H1 (cell line): ENCODE results near the gene SMAD6. TPM values are rescaled to one million over a fixed set of nuclear protein-coding genes. Genes with fewer than 3 reads are reported as not detected.

Experiments
- CTCF ChIA-PET: fragments of 300-600 bp; sonication (Branson Sonifier 250); formaldehyde crosslinking; loops from one replicate; lab custom pipeline; 2021; ENCODE audit not compliant: partially characterized antibody; lab: Charles Lee
- POLR2A ChIA-PET: fragments of 300-600 bp; sonication (Branson Sonifier 250); formaldehyde crosslinking; loops from one replicate; lab custom pipeline; 2021; ENCODE audit warnings: inconsistent platforms; ENCODE audit not compliant: partially characterized antibody; lab: Charles Lee
- DNase-seq, 2 experiments: peaks; one replicate each; pipeline versions ENCODE4 v3.0.0 to v3.0.0-alpha.2; 2010 to 2022; ENCODE audit warnings: low spot score in 2 of 2, low read depth in 1 of 2, mixed read lengths in 1 of 2
- FAIRE-seq: peaks from 2 replicates; lab custom pipeline; 2011; peaks lifted over from hg19 to GRCh38; lab: Jason Lieb, UNC
- H2AFZ ChIP-seq: 2 replicates; pipeline ENCODE4 v1.8.1; 2012; ENCODE audit warnings: low read length, inconsistent platforms
- H2AK5ac ChIP-seq: 2 replicates; pipeline ENCODE4 v1.6.1; 2013; ENCODE audit warnings: low read depth, low read length
- H2BK120ac ChIP-seq: replicated peaks from 2 replicates; pipeline ENCODE3; 2013; ENCODE audit warnings: low read depth, low read length, inconsistent platforms
- H2BK12ac ChIP-seq: 2 replicates; pipeline ENCODE4 v1.6.1; 2013; ENCODE audit warnings: low read depth, low read length
- H2BK15ac ChIP-seq: 2 replicates; pipeline ENCODE4 v1.6.1; 2013; ENCODE audit warnings: low read length
- H2BK20ac ChIP-seq: 2 replicates; pipeline ENCODE4 v1.6.1; 2013; ENCODE audit warnings: low read length
- H2BK5ac ChIP-seq: 2 replicates; pipeline ENCODE4 v1.6.1; 2013; ENCODE audit warnings: low read depth, low read length
- H3K14ac ChIP-seq: 2 replicates; pipeline ENCODE4 v1.6.1; 2013; ENCODE audit warnings: inconsistent platforms; ENCODE audit not compliant: insufficient read length
- H3K18ac ChIP-seq: 2 replicates; pipeline ENCODE4 v1.6.1; 2013; ENCODE audit warnings: low read length; ENCODE audit errors: extremely low read depth
- H3K23ac ChIP-seq: 2 replicates; pipeline ENCODE4 v1.6.1; 2013; ENCODE audit warnings: inconsistent platforms; ENCODE audit not compliant: insufficient read length
- H3K23me2 ChIP-seq: 2 replicates; pipeline ENCODE4 v1.6.1; 2013; ENCODE audit warnings: low read depth, low read length
- H3K27ac ChIP-seq: 2 replicates; pipeline ENCODE4 v1.6.1; 2011; ENCODE audit warnings: low read depth, low read length, inconsistent platforms
- H3K27me3 ChIP-seq, 4 experiments: replicated peaks in 1 of 4; 1 replicate in 1 of 4; 2 replicates in 3 of 4; pipeline versions ENCODE4 v1.6.1 to v1.8.1; 2011 to 2013; ENCODE audit warnings: low read length in 3 of 4, mild to moderate bottlenecking in 3 of 4, inconsistent platforms in 2 of 4, mixed read lengths in 2 of 4, moderate library complexity in 1 of 4; ENCODE audit not compliant: control insufficient read depth in 3 of 4, insufficient read depth in 3 of 4; ENCODE audit errors: extremely low read depth in 1 of 4
- H3K36me3 ChIP-seq, 4 experiments: 2 replicates each; pipeline versions ENCODE4 v1.6.1 to v1.8.1; 2011 to 2013; ENCODE audit warnings: mild to moderate bottlenecking in 4 of 4, low read length in 3 of 4, moderate library complexity in 2 of 4, control low read depth in 1 of 4, inconsistent platforms in 1 of 4; ENCODE audit not compliant: insufficient read depth in 4 of 4, control insufficient read depth in 2 of 4
- H3K4ac ChIP-seq: replicated peaks from 2 replicates; pipeline ENCODE3; 2013; ENCODE audit warnings: low read length, low read depth, mixed read lengths, inconsistent platforms; ENCODE audit not compliant: insufficient read length
- H3K4me1 ChIP-seq, 4 experiments: replicated peaks in 1 of 4; 1 replicate in 1 of 4; 2 replicates in 3 of 4; pipeline versions ENCODE4 v1.6.1 to v1.8.1; 2011 to 2013; ENCODE audit warnings: low read length in 3 of 4, inconsistent platforms in 2 of 4, mixed read lengths in 1 of 4; ENCODE audit not compliant: insufficient read depth in 4 of 4, control insufficient read depth in 3 of 4
- H3K4me2 ChIP-seq, 2 experiments: 2 replicates each; pipeline versions ENCODE4 v1.6.1 to v1.8.1; 2011 to 2013; ENCODE audit warnings: low read depth in 2 of 2, low read length in 2 of 2, control low read depth in 1 of 2, inconsistent platforms in 1 of 2, mild to moderate bottlenecking in 1 of 2; ENCODE audit not compliant: insufficient read depth in 1 of 2
- H3K4me3 ChIP-seq, 4 experiments: fragments of 200-600, 300-600 bp in 1 of 4; sonication (generic), shearing (Covaris generic), sonication (Bioruptor Twin) in 1 of 4; 2 replicates each; pipeline versions ENCODE4 v1.5.1 to v1.8.1; 2011 to 2016; ENCODE audit warnings: low read length in 4 of 4, low read depth in 3 of 4, control low read depth in 2 of 4, inconsistent platforms in 2 of 4, mild to moderate bottlenecking in 2 of 4, mixed read lengths in 1 of 4, moderate library complexity in 1 of 4; ENCODE audit not compliant: insufficient read depth in 2 of 4; ENCODE audit errors: extremely low read depth in 1 of 4
- H3K56ac ChIP-seq: replicated peaks from 2 replicates; pipeline ENCODE3; 2013; ENCODE audit warnings: low read depth, mild to moderate bottlenecking, mixed read lengths, low read length, inconsistent platforms; ENCODE audit not compliant: insufficient read length
- H3K79me1 ChIP-seq: 2 replicates; pipeline ENCODE4 v1.6.1; 2013; ENCODE audit warnings: low read depth, low read length, control low read depth
- H3K79me2 ChIP-seq, 2 experiments: 2 replicates each; pipeline versions ENCODE4 v1.6.1 to v1.8.1; 2012 to 2013; ENCODE audit warnings: low read length in 2 of 2, mild to moderate bottlenecking in 2 of 2, inconsistent platforms in 1 of 2; ENCODE audit not compliant: insufficient read depth in 2 of 2, control insufficient read depth in 1 of 2
- H3K9ac ChIP-seq, 4 experiments: replicated peaks in 1 of 4; 1 replicate in 1 of 4; 2 replicates in 3 of 4; pipeline versions ENCODE4 v1.6.1 to v1.8.1; 2011 to 2013; ENCODE audit warnings: low read depth in 3 of 4, low read length in 3 of 4, control low read depth in 2 of 4, mild to moderate bottlenecking in 2 of 4, moderate library complexity in 2 of 4, inconsistent platforms in 1 of 4; ENCODE audit errors: extremely low read depth in 1 of 4
- H3K9me3 ChIP-seq, 2 experiments: 2 replicates each; pipeline versions ENCODE4 v1.6.1 to v1.8.1; 2012 to 2013; ENCODE audit warnings: mild to moderate bottlenecking in 2 of 2, moderate library complexity in 2 of 2, control low read depth in 1 of 2, inconsistent platforms in 1 of 2, low read depth in 1 of 2, low read length in 1 of 2, mixed read lengths in 1 of 2; ENCODE audit not compliant: insufficient read depth in 2 of 2
- H4K20me1 ChIP-seq, 2 experiments: replicated peaks in 1 of 2; 2 replicates each; pipeline versions ENCODE3 to v1.8.1; 2011 to 2013; ENCODE audit warnings: inconsistent platforms in 2 of 2, low read length in 2 of 2, mild to moderate bottlenecking in 1 of 2; ENCODE audit not compliant: insufficient read depth in 2 of 2, control insufficient read depth in 1 of 2
- H4K5ac ChIP-seq: 2 replicates; pipeline ENCODE4 v1.6.1; 2013; ENCODE audit warnings: low read length, low read depth, mixed read lengths, inconsistent platforms; ENCODE audit not compliant: insufficient read length
- H4K8ac ChIP-seq: 2 replicates; pipeline ENCODE4 v1.8.0; 2013; ENCODE audit warnings: mild to moderate bottlenecking, moderate library complexity, low read length, inconsistent platforms; ENCODE audit not compliant: insufficient read depth; ENCODE audit errors: extremely low read depth
- H4K91ac ChIP-seq: replicated peaks from 2 replicates; pipeline ENCODE3; 2013; ENCODE audit warnings: low read length, mixed read lengths, inconsistent platforms; ENCODE audit not compliant: insufficient read length
- BCL11A ChIP-seq, 2 experiments: IDR thresholded peaks; one replicate each; pipeline ENCODE4 v1.6.1; 2011; ENCODE audit warnings: low read depth in 2 of 2, low read length in 2 of 2, mild to moderate bottlenecking in 2 of 2
- CBX5 ChIP-seq: fragments of 300-800, 300-1000 bp; sonication (generic); IDR thresholded peaks from 2 replicates; pipeline ENCODE4 v1.7.1; 2016; ENCODE audit warnings: antibody characterized with exemption, low read length, low read depth
- CHD2 ChIP-seq: IDR thresholded peaks from 2 replicates; pipeline ENCODE4 v1.6.1; 2012; ENCODE audit warnings: low read length, improper control_type of control experiment
- CREB1 ChIP-seq: IDR thresholded peaks from 2 replicates; pipeline ENCODE4 v1.6.1; 2012; ENCODE audit warnings: inconsistent platforms
- FOSL1 ChIP-seq: IDR thresholded peaks from 2 replicates; pipeline ENCODE4 v1.6.1; 2011; ENCODE audit warnings: mild to moderate bottlenecking, low read depth, low read length, moderate library complexity; ENCODE audit not compliant: insufficient read depth
- HDAC2 ChIP-seq, 2 experiments: fragments of 300-600 bp in 1 of 2; sonication (generic) in 1 of 2; IDR thresholded peaks; 2 replicates each; pipeline ENCODE4 v1.6.1; 2011 to 2012; ENCODE audit warnings: low read depth in 2 of 2, low read length in 2 of 2, mild to moderate bottlenecking in 2 of 2, moderate library complexity in 2 of 2, borderline replicate concordance in 1 of 2, inconsistent platforms in 1 of 2
- HDAC6 ChIP-seq: IDR thresholded peaks from one replicate; pipeline ENCODE4 v1.7.1; 2012; ENCODE audit warnings: low read depth, mild to moderate bottlenecking, inconsistent platforms, low read length, moderate library complexity
- RNF2 ChIP-seq: fragments of 200-900, 300-1000 bp; sonication (generic); IDR thresholded peaks from 2 replicates; pipeline ENCODE4 v1.7.1; 2016; ENCODE audit warnings: borderline replicate concordance, low read depth, mild to moderate bottlenecking, antibody characterized with exemption, low read length; ENCODE audit not compliant: poor library complexity, severe bottlenecking; ENCODE audit errors: missing control alignments
- SP2 ChIP-seq: IDR thresholded peaks from 2 replicates; pipeline ENCODE4 v1.6.1; 2012; ENCODE audit warnings: mild to moderate bottlenecking, low read length, inconsistent platforms
- TAF1 ChIP-seq: IDR thresholded peaks from 2 replicates; pipeline ENCODE4 v1.6.1; 2011; ENCODE audit warnings: mild to moderate bottlenecking, low read depth, low read length
- ZNF274 ChIP-seq: IDR thresholded peaks from 2 replicates; pipeline ENCODE4 v1.7.0; 2012; ENCODE audit warnings: low read length, borderline replicate concordance; ENCODE audit errors: extremely low read depth
- WGBS, 2 experiments: shearing (Covaris generic) in 1 of 2; methylation state at CpG; one replicate each; pipeline versions ENCODE4 v1.1.6 to v1.1.7; 2013 to 2015; ENCODE audit warnings: low lambda C conversion rate in 2 of 2, mixed read lengths in 2 of 2, inconsistent platforms in 1 of 2, low coverage in 1 of 2, missing lambda C conversion rate in 1 of 2; ENCODE audit not compliant: insufficient replicate concordance in 2 of 2, insufficient coverage in 1 of 2, insufficient read length in 1 of 2; ENCODE audit errors: extremely low coverage in 1 of 2, missing lambda C conversion rate in 1 of 2; 5-methylcytosine and 5-hydroxymethylcytosine counted together
- polyA plus RNA-seq, 7 experiments: library from polyadenylated mRNA; depleted of rRNA in 3 of 7; stranded (reverse) in 5 of 7; unstranded in 2 of 7; fragments of >200 nt in 5 of 7; fragments of 200-250 nt in 2 of 7; gene quantifications; 1 replicate in 5 of 7; 2 replicates in 1 of 7; 4 replicates in 1 of 7; pipeline versions ENCODE4 v1.2.1 to v1.2.3, GENCODE V29; 2011 to 2013; ENCODE audit warnings: missing spikeins in 2 of 7, mixed read lengths in 2 of 7
- total RNA-seq: library from RNA; stranded (reverse); fragmentation: NEBNext Ultra II Directional; extraction: Animal tissue kit (Norgen Biotek cat#: 25700); gene quantifications from 2 replicates; pipeline ENCODE4 v1.2.1, GENCODE V29; 2021
- TF ChIP-seq, protein P1 (sequence below): IDR thresholded peaks from 2 replicates; pipeline ENCODE4 v1.6.1; 2011; ENCODE audit warnings: low read length, improper control_type of control experiment

Gene SMAD6
- total and polyA plus RNA-seq, 2 of the 8 experiments (the other 6 are each of a cell fraction or from before 2014, with no cell fraction given) = 1.8 to 7.0 TPM

DNA sequence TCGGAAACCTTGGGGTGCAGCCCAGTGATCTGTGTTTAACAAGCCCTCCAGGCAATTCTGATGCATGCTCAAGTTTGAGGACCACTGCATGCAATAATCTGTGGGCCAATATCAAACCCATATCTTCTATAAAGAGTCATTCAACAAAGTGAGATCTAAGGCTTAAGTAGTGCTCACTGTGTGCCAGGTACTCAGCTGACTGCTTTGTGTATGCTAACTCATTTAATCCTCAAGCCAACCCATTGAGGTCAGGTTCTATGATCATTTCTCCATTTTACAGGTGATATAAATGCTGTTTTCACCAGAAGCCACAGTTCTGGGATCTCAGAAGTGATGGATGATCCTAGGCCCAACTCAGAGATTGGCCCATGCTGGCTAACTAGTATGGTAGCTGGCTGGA is 101.7 kb downstream of the SMAD6 start:
- ChIA-PET CTCF (interaction anchor here (1.2 to 2.4 kb wide), 3 partner anchors 15 to 48 kb away, joined by 3 to 10 read pairs (median 3); no protein-coding TSS in a partner anchor), POLR2A (no interaction called here)
- Histone ChIP-seq H3K79me1 (no peaks in the 10 kb centered on the region), H3K23me2 (no peaks in the 10 kb centered on the region), H2BK15ac (peak overlapping the region; percentile 93; the same call in 1 of the 2 replicates), H2AFZ (0 out of 2 replicates have a peak overlapping the region, but pooled peaks have one; percentile 55), H2AK5ac (peak overlapping the region; percentile 10; the same call in 1 of the 2 replicates), H4K20me1 (no peaks in the 10 kb centered on the region), H2BK20ac (peak overlapping the region; percentile 25; the same call in 1 of the 2 replicates), H4K5ac (no peak overlapping the region), H3K4ac (no peak overlapping the region), H3K27me3 (no peaks in the 10 kb centered on the region), H3K4me1 (peaks cover 0 to 9% (median 7%) of the 10 kb centered on the region in 4 experiments; a peak in 5 of 7 replicates), H3K56ac (no peak overlapping the region), H3K36me3 (no peaks in the 10 kb centered on the region), H3K14ac (no peak overlapping the region), H2BK12ac (0 out of 2 replicates have a peak overlapping the region, but pooled peaks have one; percentile 93), H3K79me2 (no peaks in the 10 kb centered on the region), H2BK5ac (peak overlapping the region; percentile 36; the same call in 1 of the 2 replicates), H3K4me3 (no peak overlapping the region), H3K9me3 (no peaks in the 10 kb centered on the region), H3K4me2 (no peak overlapping the region), H3K9ac (no peak overlapping the region), H2BK120ac (peak overlapping the region; percentile 50), H3K23ac (no peak overlapping the region), H3K18ac (no peak overlapping the region), H3K27ac (no peak overlapping the region), H4K91ac (peak overlapping the region; percentile 35), H4K8ac (no peak overlapping the region; the same call in 1 of the 2 replicates)
- no peak for DNase-seq
- WGBS, 2 experiments = 100% methylated on average over 1 of the region's 1 CpG; no CpG with 5 or more reads in 1 of the 2 experiments
- FAIRE-seq = no peak
- TF ChIP-seq CREB1 (no peak), HDAC2 (IDR thresholded peaks at IDR 0.05; ENCODE audit: borderline replicate concordance in 1 of 2, low read depth in 2 of 2, low read length in 2 of 2) (no peak), SP2 (no peak), CHD2 (no peak), TAF1 (no peak), CBX5 (no peak), HDAC6 (no peak), FOSL1 (no peak), ZNF274 (no peak), BCL11A (IDR thresholded peaks at IDR 0.05; ENCODE audit: low read depth in 2 of 2, low read length in 2 of 2) (no peak), RNF2 (no peak)
- TF ChIP-seq, protein P1, sequence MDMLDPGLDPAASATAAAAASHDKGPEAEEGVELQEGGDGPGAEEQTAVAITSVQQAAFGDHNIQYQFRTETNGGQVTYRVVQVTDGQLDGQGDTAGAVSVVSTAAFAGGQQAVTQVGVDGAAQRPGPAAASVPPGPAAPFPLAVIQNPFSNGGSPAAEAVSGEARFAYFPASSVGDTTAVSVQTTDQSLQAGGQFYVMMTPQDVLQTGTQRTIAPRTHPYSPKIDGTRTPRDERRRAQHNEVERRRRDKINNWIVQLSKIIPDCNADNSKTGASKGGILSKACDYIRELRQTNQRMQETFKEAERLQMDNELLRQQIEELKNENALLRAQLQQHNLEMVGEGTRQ = no peak
